ENCODE results near the gene TSR3. TPM values are rescaled to one million over a fixed set of nuclear protein-coding genes. Genes with fewer than 3 reads are reported as not detected.

The TSR3 gene
- total and polyA plus RNA-seq, 8 donors = 22.2 to 40.9 (median 30.2) TPM

DNA sequence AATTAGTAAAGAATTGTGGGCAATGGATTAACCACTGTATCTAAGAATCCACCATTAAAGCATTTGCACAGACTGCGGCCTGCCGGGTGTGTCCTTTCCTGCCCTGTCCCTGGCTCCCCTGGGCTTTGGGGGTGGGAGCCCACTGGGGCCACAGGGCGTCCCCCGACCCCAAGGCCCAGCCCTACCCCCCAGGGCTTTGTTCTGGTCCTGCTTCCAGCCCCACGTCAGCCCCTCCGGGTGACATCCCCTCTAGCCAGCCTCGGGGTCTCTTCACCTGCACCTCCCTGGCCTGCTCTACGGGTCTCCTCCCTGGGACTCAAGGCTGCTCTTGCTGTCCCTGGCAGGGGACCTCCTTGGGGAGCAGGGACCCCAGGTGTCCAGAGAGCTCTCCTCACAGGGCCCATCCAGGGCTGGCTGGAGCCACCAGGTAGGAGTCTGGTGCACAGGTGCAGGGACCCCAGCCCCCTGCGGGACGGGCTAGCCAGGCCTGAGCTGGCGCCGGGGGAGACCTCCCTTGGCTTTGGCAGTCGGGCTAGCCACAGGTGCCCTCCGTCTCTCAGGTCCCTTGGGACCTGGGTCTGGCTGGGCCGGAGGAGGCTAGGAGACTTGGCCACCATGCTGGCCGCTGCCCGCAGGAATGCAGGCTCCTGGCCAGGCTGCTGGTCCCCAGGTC lies 24.6 kb downstream of the TSR3 start:
- H3K27me3 ChIP-seq = no peaks in the 10 kb centered on the region
- no peak for FAIRE-seq
- 81 to 82% methylated on average over 17 of the region's 17 CpGs for WGBS, 2 donors
- intact Hi-C loops (cut with DNase I) = no loop called here
- ATAC-seq = no peak
- peaks cover 3 to 18% (median 6%) of the 10 kb centered on the region in 3 donors for H3K36me3 ChIP-seq
- peaks cover 0 to 2% (median 0%) of the 10 kb centered on the region in 3 donors for H3K4me1 ChIP-seq
- no peak overlapping the region for H3K4me3 ChIP-seq
- no peak for DNase-seq
- H3K27ac ChIP-seq = no peak overlapping the region
- TF ChIP-seq, protein P1, sequence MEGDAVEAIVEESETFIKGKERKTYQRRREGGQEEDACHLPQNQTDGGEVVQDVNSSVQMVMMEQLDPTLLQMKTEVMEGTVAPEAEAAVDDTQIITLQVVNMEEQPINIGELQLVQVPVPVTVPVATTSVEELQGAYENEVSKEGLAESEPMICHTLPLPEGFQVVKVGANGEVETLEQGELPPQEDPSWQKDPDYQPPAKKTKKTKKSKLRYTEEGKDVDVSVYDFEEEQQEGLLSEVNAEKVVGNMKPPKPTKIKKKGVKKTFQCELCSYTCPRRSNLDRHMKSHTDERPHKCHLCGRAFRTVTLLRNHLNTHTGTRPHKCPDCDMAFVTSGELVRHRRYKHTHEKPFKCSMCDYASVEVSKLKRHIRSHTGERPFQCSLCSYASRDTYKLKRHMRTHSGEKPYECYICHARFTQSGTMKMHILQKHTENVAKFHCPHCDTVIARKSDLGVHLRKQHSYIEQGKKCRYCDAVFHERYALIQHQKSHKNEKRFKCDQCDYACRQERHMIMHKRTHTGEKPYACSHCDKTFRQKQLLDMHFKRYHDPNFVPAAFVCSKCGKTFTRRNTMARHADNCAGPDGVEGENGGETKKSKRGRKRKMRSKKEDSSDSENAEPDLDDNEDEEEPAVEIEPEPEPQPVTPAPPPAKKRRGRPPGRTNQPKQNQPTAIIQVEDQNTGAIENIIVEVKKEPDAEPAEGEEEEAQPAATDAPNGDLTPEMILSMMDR (IDR thresholded peaks at IDR 0.05) = no peak
- no peaks in the 10 kb centered on the region for H3K9me3 ChIP-seq

DNA sequence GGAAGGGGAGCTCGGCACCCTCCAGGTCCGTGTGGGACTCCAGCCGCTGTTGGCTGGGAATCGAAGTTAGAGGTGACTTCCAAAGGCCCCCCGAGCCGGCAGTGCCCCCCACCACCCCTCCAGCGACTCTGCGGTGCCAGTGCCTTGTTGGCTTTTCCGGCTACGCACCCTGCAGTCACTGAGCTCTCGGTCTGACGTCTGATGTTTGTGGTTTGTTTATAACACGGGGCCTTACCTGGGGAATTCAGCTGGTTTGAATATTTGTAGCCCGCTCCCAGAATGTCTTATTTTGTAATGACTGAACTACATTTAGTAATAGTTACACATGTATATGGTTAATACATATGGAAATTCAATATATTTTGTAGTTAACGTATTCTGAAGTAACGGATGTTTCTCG lies 25.3 kb downstream of the TSR3 start:
- Histone ChIP-seq H3K4me1 (no peaks in the 10 kb centered on the region), H3K27me3 (no peaks in the 10 kb centered on the region), H3K4me3 (no peak overlapping the region), H3K27ac (no peak overlapping the region), H3K36me3 (peaks cover 3 to 23% (median 6%) of the 10 kb centered on the region in 3 donors), H3K9me3 (no peaks in the 10 kb centered on the region)
- intact Hi-C loops (cut with DNase I) = no loop called here
- TF ChIP-seq, protein P1 (IDR thresholded peaks at IDR 0.05) = no peak
- FAIRE-seq (no peak), ATAC-seq (no peak), DNase-seq (no peak)
- WGBS, 2 donors = 73 to 78% methylated on average over 17 of the region's 17 CpGs

DNA sequence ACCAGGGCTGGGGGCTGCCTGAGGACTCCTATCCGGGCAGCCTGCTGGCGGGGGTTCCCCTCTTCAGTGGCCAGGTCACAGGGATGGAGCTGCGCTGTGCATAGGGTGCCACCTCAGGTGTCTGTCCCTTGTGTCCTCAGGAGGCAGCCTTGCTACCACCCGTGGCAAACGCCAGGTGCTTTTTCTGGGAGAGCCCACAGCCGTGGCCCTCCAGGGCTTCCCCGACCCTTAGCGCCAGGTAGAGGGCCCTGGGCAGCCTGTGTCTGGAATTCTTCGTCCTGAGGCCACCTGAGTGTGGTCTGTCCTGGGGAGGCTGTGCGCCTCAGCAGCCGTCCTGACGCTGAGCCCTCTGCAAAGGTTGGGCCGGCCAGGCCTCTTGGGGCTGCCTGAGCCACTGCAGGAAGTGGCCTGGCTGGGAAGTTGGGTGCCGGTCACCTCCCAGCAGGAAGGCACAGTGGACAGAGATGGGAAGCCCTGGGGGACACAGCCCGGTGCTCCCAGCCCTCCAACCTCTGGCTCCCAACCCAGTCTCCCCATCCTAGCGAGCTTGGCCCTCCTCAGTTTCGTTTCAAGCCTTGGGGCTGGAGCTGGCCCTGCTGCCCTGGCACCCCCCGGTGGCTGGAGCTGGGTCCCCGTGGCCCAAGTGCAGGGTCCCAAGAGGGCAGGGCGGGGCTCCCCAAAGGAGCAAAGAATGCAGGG lies 25.9 kb downstream of the TSR3 start:
- no peaks in the 10 kb centered on the region for H3K4me1 ChIP-seq
- H3K36me3 ChIP-seq = peaks cover 3 to 28% (median 10%) of the 10 kb centered on the region in 3 donors
- no peak overlapping the region for H3K4me3 ChIP-seq
- H3K9me3 ChIP-seq = no peaks in the 10 kb centered on the region
- H3K27me3 ChIP-seq = no peaks in the 10 kb centered on the region
- ATAC-seq (peak in 1 of 4 donors; percentile 4), FAIRE-seq (no peak), DNase-seq (no peak)
- H3K27ac ChIP-seq = no peak overlapping the region
- intact Hi-C loops (cut with DNase I) = no loop called here
- 75 to 82% methylated on average over 18 to 20 of the region's 20 CpGs for WGBS, 2 donors
- TF ChIP-seq, protein P1 (IDR thresholded peaks at IDR 0.05) = no peak

DNA sequence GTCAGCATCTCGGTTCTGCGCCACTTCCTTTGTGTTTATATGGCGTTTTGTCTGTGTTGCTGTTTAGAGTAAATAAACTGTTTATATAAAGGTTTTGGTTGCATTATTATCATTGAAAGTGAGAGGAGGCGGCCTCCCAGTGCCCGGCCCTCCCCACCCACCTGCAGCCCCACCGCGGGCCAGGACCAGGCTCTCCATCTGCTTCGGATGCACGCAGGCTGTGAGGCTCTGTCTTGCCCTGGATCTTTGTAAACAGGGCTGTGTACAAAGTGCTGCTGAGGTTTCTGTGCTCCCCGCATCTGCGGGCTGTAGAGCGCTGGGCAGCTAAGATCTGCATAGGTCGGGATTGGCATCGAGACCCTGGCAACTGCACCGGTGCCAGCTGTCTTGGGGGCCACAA lies 26.4 kb downstream of the TSR3 start:
- DNase-seq (no peak), ATAC-seq (no peak)
- WGBS, 2 donors = 91 to 92% methylated on average over 15 of the region's 15 CpGs

More for the DNA sequence above, 26.4 kb downstream of the TSR3 start:
- TF ChIP-seq, protein P1 (IDR thresholded peaks at IDR 0.05) = no peak
- H3K36me3 ChIP-seq = peaks cover 3 to 33% (median 16%) of the 10 kb centered on the region in 3 donors
- no peaks in the 10 kb centered on the region for H3K4me1 ChIP-seq
- intact Hi-C loops (cut with DNase I) = no loop called here
- H3K9me3 ChIP-seq = no peaks in the 10 kb centered on the region
- H3K4me3 ChIP-seq = no peak overlapping the region
- no peaks in the 10 kb centered on the region for H3K27me3 ChIP-seq
- no peak for FAIRE-seq
- H3K27ac ChIP-seq = no peak overlapping the region

Measured in pancreas (tissue), 10 donors.